ENCODE results near the gene S1PR5. TPM values are rescaled to one million over a fixed set of nuclear protein-coding genes. Genes with fewer than 3 reads are reported as not detected.

The S1PR5 gene
- polyA plus RNA-seq, 1 experiment, result 0.40 TPM

- ChIA-PET POLR2A (interaction anchor here (0.6 kb wide), 1 partner anchor 42 kb away, joined by 4 read pairs; no protein-coding TSS in a partner anchor), CTCF (interaction anchor here (2.1 kb wide), 1 partner anchor 9 kb away, joined by 7 read pairs; no protein-coding TSS in a partner anchor)
- Histone ChIP-seq H3K36me3 (ENCODE audit: control insufficient read depth, insufficient read depth, low read length) (peaks cover 13% of the 10 kb centered on the region), H3K4me3 (ENCODE audit: low read depth, low read length) (no peak overlapping the region), H3K27me3 (ENCODE audit: control insufficient read depth, insufficient read depth, low read length) (no peaks in the 10 kb centered on the region)
- no peak for TF ChIP-seq CTCF (IDR thresholded peaks at IDR 0.05; ENCODE audit: insufficient read depth, low read depth, low read length)
- no peak for DNase-seq (ENCODE audit: low read depth)
Observed at GRCh38 chr19:10500247-10500592, 17.0 kb downstream of the S1PR5 start.

GRCh38 chr19:10499550-10500246 lies 17.5 kb downstream of the S1PR5 start:
- POLR2A ChIA-PET, result no interaction called here
- CTCF ChIA-PET, result interaction anchor here (1.0 to 2.1 kb wide), 2 partner anchors 8 to 17 kb away, joined by 3 to 7 read pairs; no protein-coding TSS in a partner anchor
- Histone ChIP-seq H3K27me3 (ENCODE audit: control insufficient read depth, insufficient read depth, low read length) (no peaks in the 10 kb centered on the region), H3K4me3 (ENCODE audit: low read depth, low read length) (no peak overlapping the region), H3K36me3 (ENCODE audit: control insufficient read depth, insufficient read depth, low read length) (peaks cover 14% of the 10 kb centered on the region)
- DNase-seq (ENCODE audit: low read depth), result no peak
- no peak for TF ChIP-seq CTCF (IDR thresholded peaks at IDR 0.05; ENCODE audit: insufficient read depth, low read depth, low read length)

DNA sequence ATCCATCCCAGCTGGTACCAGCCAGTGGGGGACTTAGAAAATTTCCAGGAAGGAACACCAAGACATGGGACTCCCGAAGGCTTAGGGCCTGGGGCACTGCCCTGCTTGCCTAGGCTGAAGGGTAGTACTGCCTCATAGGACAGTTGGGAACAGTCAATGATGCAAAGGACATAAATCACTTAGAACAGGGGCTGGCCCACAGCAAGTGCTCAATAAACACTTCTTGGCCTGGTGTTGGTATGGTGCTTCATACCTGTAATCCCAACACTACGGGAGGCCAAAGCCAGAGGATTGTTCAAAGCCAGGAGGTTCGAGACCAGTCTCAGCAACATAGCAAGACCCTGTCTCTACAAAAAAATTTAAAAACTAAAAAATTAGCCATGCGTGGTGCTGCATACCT lies 19.9 kb downstream of the S1PR5 start:
- no peak for TF ChIP-seq CTCF (IDR thresholded peaks at IDR 0.05; ENCODE audit: insufficient read depth, low read depth, low read length)
- ChIA-PET CTCF (interaction anchor here (1.0 to 2.4 kb wide), 3 partner anchors 14 to 202 kb away, joined by 3 to 5 read pairs (median 5); no protein-coding TSS in a partner anchor), POLR2A (no interaction called here)
- no peak overlapping the region for H3K4me3 ChIP-seq (ENCODE audit: low read depth, low read length)
- no peak for DNase-seq (ENCODE audit: low read depth)
- H3K36me3 ChIP-seq (ENCODE audit: control insufficient read depth, insufficient read depth, low read length), result peaks cover 17% of the 10 kb centered on the region
- no peaks in the 10 kb centered on the region for H3K27me3 ChIP-seq (ENCODE audit: control insufficient read depth, insufficient read depth, low read length)

DNA sequence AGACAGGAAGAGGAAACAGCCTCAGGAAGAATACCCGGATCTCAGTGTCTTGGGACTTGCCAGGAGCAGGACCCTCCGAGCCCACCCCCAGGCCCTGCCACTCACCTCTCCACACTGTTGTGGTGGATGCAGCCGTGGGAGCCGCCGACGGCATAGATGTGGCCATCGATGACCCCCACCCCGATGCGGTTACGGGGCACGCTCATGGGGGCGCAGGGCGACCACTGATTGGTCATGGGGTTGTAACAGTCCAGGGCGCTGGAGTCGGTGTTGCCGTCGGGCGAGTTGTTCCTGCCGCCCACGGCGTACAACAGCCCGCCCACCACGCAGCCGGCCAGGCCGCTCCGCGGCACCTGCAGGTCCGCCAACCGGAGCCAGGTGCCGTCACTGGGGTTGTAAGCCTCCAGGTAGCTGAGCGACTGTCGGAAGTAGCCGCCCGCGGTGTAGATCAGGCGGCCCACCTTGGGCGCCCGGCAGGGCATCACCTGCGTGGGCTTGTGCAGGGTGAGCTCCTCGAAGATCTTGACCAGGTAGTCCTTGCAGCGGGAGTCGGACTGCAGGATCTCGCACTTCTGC lies 25.7 kb downstream of the S1PR5 start:
- ChIA-PET POLR2A (no interaction called here), CTCF (interaction anchor here (1.1 to 2.6 kb wide), 3 partner anchors 8 to 19 kb away, joined by 3 to 7 read pairs (median 3); no protein-coding TSS in a partner anchor)
- no peak overlapping the region for H3K4me3 ChIP-seq (ENCODE audit: low read depth, low read length)
- no peaks in the 10 kb centered on the region for H3K27me3 ChIP-seq (ENCODE audit: control insufficient read depth, insufficient read depth, low read length)
- TF ChIP-seq CTCF (IDR thresholded peaks at IDR 0.05; ENCODE audit: insufficient read depth, low read depth, low read length), result no peak
- H3K36me3 ChIP-seq (ENCODE audit: control insufficient read depth, insufficient read depth, low read length), result peaks cover 24% of the 10 kb centered on the region
- DNase-seq (ENCODE audit: low read depth), result no peak

GRCh38 chr19:10486551-10486950 lies 30.7 kb downstream of the S1PR5 start:
- H3K27me3 ChIP-seq (ENCODE audit: control insufficient read depth, insufficient read depth, low read length), result no peaks in the 10 kb centered on the region
- TF ChIP-seq CTCF (IDR thresholded peaks at IDR 0.05; ENCODE audit: insufficient read depth, low read depth, low read length), result no peak
- peaks cover 19% of the 10 kb centered on the region for H3K36me3 ChIP-seq (ENCODE audit: control insufficient read depth, insufficient read depth, low read length)
- DNase-seq (ENCODE audit: low read depth), result no peak
- POLR2A ChIA-PET, result no interaction called here
- CTCF ChIA-PET, result no interaction called here
- no peak overlapping the region for H3K4me3 ChIP-seq (ENCODE audit: low read depth, low read length)

All from BJ (cell line).